GM21786 (cell line): Measurements from ENCODE around the gene ENAH.

Experiments used
- ATAC-seq: cut with Tn5 transposase; IDR thresholded peaks from one replicate; pipeline ENCODE4 v1.9.1; 2021; ENCODE audit not compliant: unreplicated experiment

Gene ENAH

DNA sequence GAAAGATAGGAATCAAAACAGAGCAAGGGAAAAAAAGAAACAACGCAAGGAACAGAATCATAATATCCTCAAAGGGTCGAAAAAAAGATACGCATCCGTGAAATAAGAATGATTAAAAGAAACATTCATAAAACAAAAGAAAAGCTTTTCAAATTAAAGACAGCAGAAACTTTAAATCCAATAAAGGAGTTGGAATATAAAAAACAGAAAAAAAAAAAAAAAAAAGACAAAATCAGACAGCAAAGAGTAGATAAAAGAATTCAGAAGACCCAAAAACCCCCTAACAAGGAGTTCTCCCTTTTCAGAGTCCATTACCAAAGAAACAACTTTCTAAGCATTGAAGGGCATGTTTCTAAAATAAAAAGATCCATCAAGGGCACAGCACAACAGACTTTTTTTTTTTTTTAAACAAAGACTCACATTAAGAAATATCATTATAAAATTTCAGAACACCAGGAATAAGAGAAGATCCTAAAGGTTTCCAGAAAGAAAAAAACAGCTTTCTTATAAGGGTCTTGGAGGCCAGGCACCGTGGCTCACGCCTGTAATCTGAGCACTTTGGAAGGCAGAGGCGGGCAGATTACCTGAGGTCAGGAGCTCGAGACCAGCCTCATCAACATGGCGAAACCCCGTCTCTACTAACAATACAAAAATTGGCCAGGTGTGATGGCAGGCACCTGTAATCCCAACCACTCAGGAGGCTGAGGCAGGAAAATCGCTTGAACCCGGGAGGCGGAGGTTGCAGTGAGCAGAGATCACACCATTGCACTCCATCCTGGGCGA lies 44.7 kb downstream of the ENAH start:
- no peak for ATAC-seq

GRCh38 chr1:225607355-225607754 lies 45.6 kb downstream of the ENAH start:
- no peak for ATAC-seq

DNA sequence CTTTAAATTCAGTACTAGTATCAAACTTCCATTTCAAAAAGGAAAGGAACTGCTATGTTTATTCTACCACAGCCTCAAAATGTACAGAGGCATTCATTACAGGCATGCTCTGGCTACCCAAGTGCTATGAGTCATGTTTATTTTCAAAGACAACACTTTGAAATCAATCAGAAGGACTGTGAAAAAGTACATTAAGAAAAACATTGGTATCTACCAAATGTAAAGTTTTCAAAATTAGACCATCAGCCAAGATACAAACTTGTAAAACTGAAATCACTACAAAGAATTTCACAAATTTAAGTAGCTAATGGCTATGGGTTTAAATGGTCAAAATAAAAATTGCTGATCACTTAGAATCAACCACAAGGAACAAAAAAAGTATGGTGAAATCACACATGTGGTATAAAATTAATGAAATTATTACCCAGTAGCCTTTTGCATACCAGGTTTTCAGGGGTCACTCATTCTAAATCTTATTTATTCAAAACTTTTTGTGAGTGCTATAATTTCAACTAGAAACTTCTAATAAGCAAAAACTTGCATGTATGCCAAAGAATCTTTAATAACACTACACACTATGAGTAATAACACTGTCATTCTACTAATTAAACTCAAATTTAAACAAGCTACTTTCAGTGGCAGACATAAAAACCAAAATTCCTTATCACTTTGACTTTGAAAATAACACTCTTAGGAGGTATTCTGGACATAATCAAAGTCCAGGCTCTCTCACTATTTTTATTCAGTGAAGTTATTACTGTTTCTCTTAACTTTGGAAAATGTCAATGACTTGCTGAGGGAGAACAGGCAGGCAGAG lies 49.2 kb downstream of the ENAH start:
- no peak for ATAC-seq

- no peak for ATAC-seq
These were observed 50.2 kb downstream of the ENAH start for GRCh38 chr1:225602590-225603206.

- ATAC-seq: no peak
These were observed 50.9 kb downstream of the ENAH start for GRCh38 chr1:225601902-225602589.

DNA sequence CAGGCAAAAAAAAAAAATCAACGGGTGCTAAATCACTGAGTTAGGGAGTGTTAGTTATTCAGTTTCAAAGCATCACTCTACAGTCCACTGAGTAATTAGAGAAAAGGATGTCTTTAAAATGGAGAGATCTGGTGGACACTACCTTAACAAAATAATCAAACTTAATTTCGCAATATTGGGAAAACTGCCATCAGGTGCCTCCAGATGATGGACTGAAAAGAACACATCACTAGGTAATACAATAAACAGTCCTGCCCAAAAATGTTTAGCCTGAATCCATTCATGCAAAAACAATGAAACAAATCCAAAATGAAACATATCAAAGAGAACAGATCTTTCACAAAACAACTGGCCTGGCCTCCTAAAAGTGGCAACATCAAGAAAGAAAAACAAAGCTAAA lies 54.1 kb downstream of the ENAH start:
- ATAC-seq: no peak

DNA sequence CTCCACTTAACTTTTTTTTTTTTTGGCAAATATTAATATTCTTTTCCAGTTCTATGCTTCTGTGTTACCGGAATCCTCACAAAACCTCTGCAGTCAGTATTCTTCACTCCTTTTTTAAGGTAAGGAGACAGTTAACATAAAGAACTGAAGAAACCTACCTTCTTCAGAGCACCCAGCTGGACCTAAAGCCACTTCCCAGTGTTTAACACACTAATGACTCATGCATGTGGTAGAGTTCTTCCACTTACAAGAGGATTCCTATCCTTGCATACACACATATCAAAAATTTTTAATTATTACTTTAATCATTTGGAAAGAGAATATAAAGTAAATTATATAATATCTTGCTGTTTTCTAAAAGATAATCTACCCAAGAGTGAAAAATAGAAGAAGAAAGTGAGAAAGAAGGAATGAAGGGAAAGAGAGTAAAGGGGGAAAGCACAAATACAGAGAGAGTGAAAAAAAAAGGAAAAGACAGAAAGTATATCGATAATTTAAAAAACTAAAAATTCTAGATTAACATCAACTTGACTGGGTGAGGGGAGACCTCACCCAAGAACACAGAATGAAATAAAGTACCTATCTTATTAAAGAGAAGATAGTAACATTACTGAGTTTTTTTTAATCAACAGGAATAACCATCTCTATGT lies 54.9 kb downstream of the ENAH start:
- ATAC-seq: no peak

DNA sequence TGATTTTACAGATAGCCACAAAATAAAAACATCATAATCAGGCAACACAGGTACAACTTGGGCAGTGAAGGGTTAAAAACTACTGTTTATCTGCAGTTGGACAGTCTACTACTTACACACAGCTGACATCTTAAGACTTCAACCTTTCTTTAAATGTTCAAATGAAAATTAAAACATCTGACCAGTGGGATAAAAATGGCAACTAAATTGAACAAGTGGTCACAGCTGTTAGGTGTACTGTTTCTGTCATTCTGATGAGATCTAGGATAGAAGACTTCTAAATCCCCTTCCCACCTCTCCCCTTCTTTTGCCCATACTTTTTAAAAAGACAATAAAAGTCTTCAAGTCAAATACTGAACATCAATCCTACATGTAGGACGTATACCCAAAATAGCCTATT lies 56.2 kb downstream of the ENAH start:
- no peak for ATAC-seq

- ATAC-seq: no peak
These were observed 56.9 kb downstream of the ENAH start for GRCh38 chr1:225595974-225596551.

DNA sequence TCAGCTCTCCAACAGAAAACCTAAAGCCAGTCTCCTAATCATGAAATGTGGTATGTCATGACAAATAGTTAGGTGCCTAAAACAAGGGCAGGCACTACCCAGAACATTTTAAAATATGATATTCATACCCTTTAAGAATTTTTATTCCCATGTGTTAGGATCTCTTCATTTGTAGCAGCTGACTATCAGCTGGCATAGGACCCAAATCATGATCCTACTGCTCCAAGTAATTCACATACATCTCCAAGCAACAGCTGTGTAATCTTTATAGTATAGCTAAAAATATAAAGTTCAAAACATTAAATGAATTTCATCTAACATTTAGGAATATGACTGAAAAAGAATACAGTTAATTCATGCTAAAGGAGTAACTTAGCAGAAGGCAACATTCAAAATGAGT lies 57.5 kb downstream of the ENAH start:
- no peak for ATAC-seq

- ATAC-seq: no peak
These were observed 59.5 kb downstream of the ENAH start for GRCh38 chr1:225593414-225593813.

GRCh38 chr1:225592362-225593025 lies 60.4 kb downstream of the ENAH start:
- no peak for ATAC-seq

GRCh38 chr1:225587310-225587709 lies 65.6 kb downstream of the ENAH start:
- no peak for ATAC-seq

DNA sequence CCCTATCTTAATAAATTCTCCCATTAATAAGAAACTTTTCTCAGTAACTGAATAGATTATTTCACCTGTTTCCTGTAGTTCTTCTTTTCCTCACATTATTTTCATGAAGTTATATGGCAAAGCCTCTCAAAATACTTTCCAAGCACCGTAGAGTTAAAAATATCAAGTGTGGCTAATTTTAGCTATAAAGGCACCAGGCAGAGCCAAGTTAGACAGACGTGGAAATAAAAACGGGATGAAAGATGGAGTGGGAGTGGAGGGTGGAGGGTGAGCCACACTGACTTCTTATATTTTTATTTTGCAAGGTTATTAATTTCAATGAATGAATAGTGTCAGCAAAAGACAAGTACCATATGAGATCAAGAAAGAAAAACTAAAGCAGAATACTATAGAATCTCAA lies 71.7 kb downstream of the ENAH start:
- no peak for ATAC-seq

- no peak for ATAC-seq
These were observed 72.5 kb downstream of the ENAH start for GRCh38 chr1:225580238-225581099.

GRCh38 chr1:225578251-225578977 lies 74.5 kb downstream of the ENAH start:
- ATAC-seq: no peak

DNA sequence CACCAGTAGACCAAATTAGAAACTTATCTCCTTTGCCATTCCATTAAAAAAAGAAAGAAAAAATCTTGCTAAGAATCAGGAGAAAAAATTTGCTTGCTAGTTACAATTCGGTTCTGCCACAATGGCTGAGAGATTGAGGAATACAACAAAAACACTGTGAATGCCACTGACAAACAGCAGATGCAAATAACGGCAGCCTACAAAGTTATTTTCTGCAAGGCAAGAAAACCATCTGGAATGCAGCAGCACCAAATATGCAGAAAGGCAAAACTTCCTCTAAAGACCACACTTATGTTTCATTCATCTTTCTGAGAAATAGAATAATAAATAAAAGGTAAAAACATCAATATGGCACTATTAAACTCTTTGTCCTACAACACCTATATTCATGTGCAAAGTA lies 75.7 kb downstream of the ENAH start:
- no peak for ATAC-seq

GRCh38 chr1:225573216-225573615 lies 79.7 kb downstream of the ENAH start:
- ATAC-seq: no peak
